ENCODE measurements around the gene HIP1R.

- TF ChIP-seq CTCF (IDR thresholded peaks at IDR 0.05; ENCODE audit: low read depth, low read length, poor library complexity, severe bottlenecking) (no peak), EZH2phosphoT487 (IDR thresholded peaks at IDR 0.05; ENCODE audit: borderline replicate concordance, low read length) (no peak)
These were observed 15.1 kb upstream of the HIP1R start for GRCh38 chr12:122820138-122820537.

All from DOHH2 (cell line).